AG04450 (cell line): ENCODE measurements around the gene PHACTR4. TPM values are rescaled to one million over a fixed set of nuclear protein-coding genes. Genes with fewer than 3 reads are reported as not detected.

Source experiments
- CTCF ChIA-PET: fragments of 300-600, 350-600 bp; formaldehyde crosslinking; extraction: SDS; loops from one replicate; lab custom pipeline; 2022; ENCODE audit warnings: antibody characterized with exemption, inconsistent platforms; lab: Charles Lee
- POLR2A ChIA-PET: fragments of 350-600 bp; formaldehyde crosslinking; extraction: SDS; loops from one replicate; lab custom pipeline; 2021; ENCODE audit warnings: antibody characterized with exemption, inconsistent platforms; lab: Yijun Ruan, JAX
- DNase-seq: peaks from one replicate; pipeline ENCODE4 v3.0.0-alpha.2; 2011; ENCODE audit warnings: low read depth, low spot score
- H3K27ac ChIP-seq: one replicate; pipeline ENCODE4 v1.5.1; 2012; ENCODE audit warnings: low read depth, low read length, control low read depth
- H3K27me3 ChIP-seq: one replicate; pipeline ENCODE4 v1.6.0; 2012; ENCODE audit warnings: low read length; ENCODE audit not compliant: control insufficient read depth, insufficient read depth
- H3K4me3 ChIP-seq: 2 replicates; pipeline ENCODE4 v1.5.1; 2011; ENCODE audit warnings: mild to moderate bottlenecking, low read depth, low read length, control low read depth
- H3K9me3 ChIP-seq: 2 replicates; pipeline ENCODE4 v1.5.1; 2012; ENCODE audit warnings: low read length; ENCODE audit not compliant: control insufficient read depth, insufficient read depth
- polyA plus RNA-seq: library from polyadenylated mRNA; depleted of rRNA; stranded (reverse); fragments of >200 nt; gene quantifications from 2 replicates; pipeline ENCODE4 v1.2.3, GENCODE V29; 2011
- TF ChIP-seq, protein P1 (sequence below): IDR thresholded peaks from 2 replicates; pipeline ENCODE4 v1.5.1; 2011; ENCODE audit warnings: low read depth, low read length, control low read depth, inconsistent platforms

Gene PHACTR4
- polyA plus RNA-seq, 1 experiment: 12.3 TPM

DNA sequence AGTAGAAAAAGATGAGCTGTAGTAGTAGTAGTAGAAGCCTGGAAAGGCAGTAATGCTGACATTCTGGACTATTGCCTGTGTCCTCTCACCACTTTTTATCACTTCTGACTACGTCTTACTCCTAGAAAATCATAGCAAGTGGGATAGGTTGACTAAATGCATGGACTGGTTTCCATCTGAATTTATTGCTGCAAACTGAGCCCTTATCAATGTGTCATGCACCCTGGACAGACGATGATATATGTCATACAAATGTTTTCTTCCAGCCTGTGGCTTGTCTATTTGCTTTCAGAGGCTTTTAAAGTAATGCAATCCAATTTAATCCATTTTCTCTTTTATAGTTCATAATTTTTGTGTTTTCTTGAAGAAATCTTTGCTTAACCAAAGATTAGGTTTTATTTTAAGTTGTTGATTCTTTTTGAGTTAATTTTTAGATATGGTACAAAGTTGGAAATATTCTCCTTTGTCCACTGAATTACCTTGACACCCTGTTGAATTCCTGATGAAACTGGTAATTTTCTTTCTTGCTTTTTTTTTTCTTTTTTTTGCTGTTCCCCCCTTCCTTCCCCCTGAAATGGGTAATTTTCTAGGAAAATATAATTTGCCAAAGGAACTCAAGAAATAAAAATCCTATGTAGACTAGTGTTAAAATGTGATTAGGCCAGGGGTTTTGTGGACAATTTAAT, 47.1 kb downstream of the PHACTR4 start:
- no peak for DNase-seq
- CTCF ChIA-PET: no interaction called here
- Histone ChIP-seq H3K27me3 (no peaks in the 10 kb centered on the region), H3K4me3 (no peak overlapping the region), H3K27ac (no peak overlapping the region), H3K9me3 (no peaks in the 10 kb centered on the region)
- POLR2A ChIA-PET: no interaction called here
- TF ChIP-seq, protein P1, sequence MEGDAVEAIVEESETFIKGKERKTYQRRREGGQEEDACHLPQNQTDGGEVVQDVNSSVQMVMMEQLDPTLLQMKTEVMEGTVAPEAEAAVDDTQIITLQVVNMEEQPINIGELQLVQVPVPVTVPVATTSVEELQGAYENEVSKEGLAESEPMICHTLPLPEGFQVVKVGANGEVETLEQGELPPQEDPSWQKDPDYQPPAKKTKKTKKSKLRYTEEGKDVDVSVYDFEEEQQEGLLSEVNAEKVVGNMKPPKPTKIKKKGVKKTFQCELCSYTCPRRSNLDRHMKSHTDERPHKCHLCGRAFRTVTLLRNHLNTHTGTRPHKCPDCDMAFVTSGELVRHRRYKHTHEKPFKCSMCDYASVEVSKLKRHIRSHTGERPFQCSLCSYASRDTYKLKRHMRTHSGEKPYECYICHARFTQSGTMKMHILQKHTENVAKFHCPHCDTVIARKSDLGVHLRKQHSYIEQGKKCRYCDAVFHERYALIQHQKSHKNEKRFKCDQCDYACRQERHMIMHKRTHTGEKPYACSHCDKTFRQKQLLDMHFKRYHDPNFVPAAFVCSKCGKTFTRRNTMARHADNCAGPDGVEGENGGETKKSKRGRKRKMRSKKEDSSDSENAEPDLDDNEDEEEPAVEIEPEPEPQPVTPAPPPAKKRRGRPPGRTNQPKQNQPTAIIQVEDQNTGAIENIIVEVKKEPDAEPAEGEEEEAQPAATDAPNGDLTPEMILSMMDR: no peak

DNA sequence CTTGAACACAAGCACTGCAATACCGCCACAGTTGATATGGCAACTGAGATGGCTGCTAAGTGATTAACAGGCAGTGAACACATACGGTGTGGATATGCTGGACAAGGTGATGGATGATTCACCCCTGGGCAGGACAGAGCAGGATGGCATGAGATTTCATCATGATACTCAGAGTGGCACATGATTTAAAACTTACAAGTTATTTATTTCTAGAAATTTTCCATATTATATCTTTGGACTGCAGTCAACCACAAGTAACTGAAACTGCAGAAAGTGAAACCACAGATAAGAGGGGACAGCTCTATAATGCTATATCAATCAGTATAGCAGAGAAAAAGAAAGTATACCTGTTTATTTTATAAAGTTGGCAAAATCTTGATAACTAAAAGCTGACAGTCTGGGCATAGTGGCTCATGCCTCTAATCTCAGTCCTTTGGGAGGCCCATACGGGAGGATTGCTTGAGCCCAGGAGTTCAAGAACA, 47.9 kb downstream of the PHACTR4 start:
- TF ChIP-seq, protein P1: no peak
- ChIA-PET POLR2A (interaction anchor here (0.5 to 0.6 kb wide), 2 partner anchors 42 to 53 kb away, joined by 3 to 4 read pairs; no protein-coding TSS in a partner anchor), CTCF (interaction anchor here (0.7 kb wide), 1 partner anchor 319 kb away, joined by 3 read pairs; the partner anchor contains the start of gene YTHDF2)
- Histone ChIP-seq H3K9me3 (no peaks in the 10 kb centered on the region), H3K4me3 (peak overlapping the region; percentile 2; the same call in 1 of the 2 replicates), H3K27me3 (no peaks in the 10 kb centered on the region), H3K27ac (no peak overlapping the region)
- DNase-seq: no peak

DNA sequence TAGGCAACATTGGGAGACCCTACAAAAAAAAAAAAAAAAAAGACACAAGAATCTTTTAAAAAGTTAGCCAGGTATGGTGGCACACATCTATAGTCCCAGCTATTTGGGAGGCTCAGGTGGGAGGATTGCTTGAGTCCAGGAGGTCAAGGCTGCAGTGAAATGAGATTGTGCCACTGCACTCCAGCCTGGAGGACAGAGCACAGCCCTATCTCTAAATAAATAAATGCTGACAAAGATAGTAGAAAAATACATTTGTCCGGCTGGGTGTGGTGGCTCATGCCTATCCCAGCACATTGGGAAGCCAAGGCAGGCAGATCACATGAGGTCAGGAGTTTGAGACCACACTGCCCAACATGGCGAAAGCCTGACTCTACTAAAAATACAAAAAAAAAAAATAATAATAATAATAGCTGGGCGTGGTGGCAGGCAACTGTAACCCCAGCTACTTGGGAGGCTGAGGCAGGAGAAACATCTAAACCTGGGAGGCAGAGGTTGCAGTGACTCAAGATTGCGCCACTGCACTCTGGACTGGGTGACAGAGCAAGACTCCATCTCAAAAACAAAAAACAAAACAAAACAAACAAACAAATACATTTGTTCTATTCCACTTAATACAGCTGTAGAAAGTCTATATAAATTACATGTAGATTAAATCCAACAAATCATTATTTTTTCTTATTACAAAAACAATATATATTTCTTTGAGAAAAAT, 48.5 kb downstream of the PHACTR4 start:
- Histone ChIP-seq H3K27me3 (no peaks in the 10 kb centered on the region), H3K4me3 (no peak overlapping the region), H3K9me3 (no peaks in the 10 kb centered on the region), H3K27ac (no peak overlapping the region)
- TF ChIP-seq, protein P1: no peak
- ChIA-PET POLR2A (interaction anchor here (0.6 kb wide), 1 partner anchor 43 kb away, joined by 3 read pairs; no protein-coding TSS in a partner anchor), CTCF (interaction anchor here (0.7 to 1.0 kb wide), 3 partner anchors 8 to 319 kb away, joined by 3 read pairs; partner anchors contain the start of gene YTHDF2)
- no peak for DNase-seq

DNA sequence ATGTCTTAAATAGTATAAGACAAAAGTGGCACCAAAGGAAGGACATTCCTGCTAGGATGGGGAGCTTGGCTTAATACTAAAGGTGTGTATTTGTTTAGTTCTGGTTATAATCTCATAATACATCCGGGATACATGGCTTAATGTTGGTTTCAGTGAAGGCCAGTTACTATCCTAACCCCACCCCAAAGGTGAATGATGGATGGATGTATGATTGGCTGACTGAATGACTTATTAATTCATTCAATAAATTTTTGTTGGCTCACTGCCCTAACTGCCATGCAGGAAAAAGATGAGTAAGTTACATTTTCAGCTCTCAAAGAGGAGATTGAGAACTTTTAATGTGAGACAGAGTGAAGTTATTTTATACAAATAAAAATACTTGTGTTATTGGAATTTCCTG, 52.2 kb downstream of the PHACTR4 start:
- Histone ChIP-seq H3K4me3 (no peak overlapping the region), H3K27ac (no peak overlapping the region), H3K9me3 (no peaks in the 10 kb centered on the region), H3K27me3 (no peaks in the 10 kb centered on the region)
- CTCF ChIA-PET: interaction anchor here (1.5 kb wide), 1 partner anchor 12 kb away, joined by 8 read pairs; no protein-coding TSS in a partner anchor
- TF ChIP-seq, protein P1: no peak
- DNase-seq: no peak
- POLR2A ChIA-PET: interaction anchor here (0.7 kb wide), 1 partner anchor 221 kb away, joined by 3 read pairs; no protein-coding TSS in a partner anchor
